Esophagus mucosa (tissue), 1 donor: ENCODE measurements around the gene NDRG3. TPM values are rescaled to one million over a fixed set of nuclear protein-coding genes. Genes with fewer than 3 reads are reported as not detected.
A peak's percentile ranks its signal among the peaks of the same experiment; 100 is the strongest.
"Not testable (repeated sequence)": the region's sequence is repeated elsewhere in the genome, so short reads cannot be mapped to it uniquely, and the experiment has no call there.

Experiments
- ATAC-seq: fragments of 200-7000 bp; cut with Tn5 transposase; one replicate; pipeline ENCODE4 v1.9.1; 2020
- total RNA-seq: library from RNA; stranded (reverse); gene quantifications from one replicate; pipeline ENCODE4 v1.2.4, GENCODE V29; 2023
- donor health status: DM: yes; HTN: yes; CAD: no.

NDRG3 gene
- total RNA-seq, 1 donor from 2014 or later = 15.3 TPM

- no peak for ATAC-seq
Observed at GRCh38 chr20:36642136-36642535, 103.8 kb downstream of the NDRG3 start.

DNA sequence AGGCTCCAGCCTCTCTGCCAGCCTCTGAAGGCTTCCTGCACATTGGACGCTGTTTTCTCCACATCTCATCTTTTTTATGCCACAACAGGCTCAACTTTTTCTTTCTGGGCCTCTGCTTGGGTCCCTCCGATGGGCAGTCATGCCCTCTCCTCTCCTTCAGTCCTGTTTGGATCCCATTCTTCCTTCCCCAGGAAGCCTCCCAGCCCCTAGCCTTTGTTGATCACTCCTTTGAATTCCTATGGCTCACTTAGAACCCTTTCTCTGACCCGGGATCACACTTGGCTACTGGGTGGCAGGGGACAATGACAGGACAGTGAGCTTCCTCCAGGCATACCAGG, 104.4 kb downstream of the NDRG3 start:
- no peak for ATAC-seq

DNA sequence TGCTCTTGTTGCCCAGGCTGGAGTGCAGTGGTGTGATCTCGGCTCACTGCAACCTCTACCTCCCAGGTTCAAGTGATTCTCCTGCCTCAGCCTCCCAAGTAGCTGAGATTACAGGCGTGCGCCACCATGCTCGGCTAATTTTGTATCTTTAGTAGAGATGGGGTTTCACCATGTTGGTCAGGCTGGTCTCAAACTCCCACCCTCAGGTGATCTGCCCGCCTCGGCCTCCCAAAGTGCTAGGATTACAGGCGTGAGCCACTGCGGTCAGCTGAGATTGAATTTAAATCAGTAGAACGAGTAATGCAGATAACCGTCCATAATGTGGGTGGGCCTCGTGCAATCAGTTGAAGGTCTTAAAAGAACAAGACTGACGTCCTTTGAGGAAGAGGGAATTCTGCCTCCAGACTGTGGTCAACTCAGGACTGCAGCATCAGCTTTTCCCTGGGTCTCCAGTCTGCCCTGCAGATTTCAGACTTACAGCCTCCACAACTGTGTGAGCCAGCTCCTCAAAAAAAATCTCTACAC, 107.0 kb downstream of the NDRG3 start:
- not testable (repeated sequence) for ATAC-seq

DNA sequence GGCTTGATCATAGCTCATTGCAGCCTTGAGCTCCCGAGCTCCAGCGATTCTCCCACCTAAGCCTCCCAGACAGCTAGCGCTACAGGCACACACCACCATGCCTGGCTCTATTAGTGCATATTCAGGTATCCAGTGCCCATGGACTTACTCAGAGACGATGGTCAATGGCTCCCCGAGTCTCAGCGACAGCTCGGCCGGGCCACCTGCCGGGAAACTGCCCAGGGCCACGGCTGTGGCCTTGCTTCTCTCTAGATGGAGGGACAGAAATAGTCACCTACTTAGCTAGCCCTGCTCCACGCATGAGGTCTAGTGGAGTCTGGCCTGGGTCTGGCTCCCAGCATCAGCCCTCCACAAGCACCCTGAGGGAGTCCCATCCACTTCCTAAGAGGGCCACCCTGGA, 111.5 kb downstream of the NDRG3 start:
- no peak for ATAC-seq

- ATAC-seq = no peak
Observed at GRCh38 chr20:36633285-36633772, 112.6 kb downstream of the NDRG3 start.

DNA sequence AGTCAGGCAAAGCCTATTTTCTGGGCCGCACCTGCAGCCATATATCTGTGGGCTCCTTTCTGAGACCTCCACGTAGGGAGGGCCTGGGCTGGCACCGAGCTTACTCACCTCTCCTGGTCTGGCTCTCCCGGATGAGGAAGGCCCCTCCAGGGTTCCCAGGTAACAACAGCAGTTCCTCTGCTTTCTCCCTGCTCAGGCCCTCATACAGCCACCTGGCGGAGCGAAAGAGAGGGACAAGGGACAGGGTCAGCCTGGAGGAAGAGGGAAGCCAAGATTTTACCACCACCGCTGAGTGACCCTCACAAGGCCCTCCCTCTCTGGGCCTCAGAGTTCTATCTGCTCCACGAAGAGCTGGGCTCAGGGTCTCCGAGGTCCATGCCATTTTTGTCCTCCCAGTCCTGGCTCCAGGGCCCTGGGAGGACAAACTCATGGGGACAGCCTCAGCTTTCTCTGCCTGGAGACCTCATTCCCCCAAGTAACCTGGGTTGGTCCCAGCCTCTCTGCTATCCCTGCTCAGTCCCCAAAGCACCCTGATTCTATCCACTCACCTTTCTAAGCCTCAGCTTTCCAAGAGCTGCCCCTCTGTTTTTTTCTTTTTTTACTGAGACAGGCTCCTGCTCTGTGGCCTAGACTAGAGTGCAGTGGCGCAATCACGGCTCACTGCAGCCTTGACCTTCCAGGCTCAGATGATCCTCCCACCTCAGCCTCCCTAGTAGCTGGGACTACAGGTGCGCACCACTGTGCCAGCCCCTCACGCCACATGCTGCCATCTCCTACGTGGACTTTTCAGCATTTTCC, 113.2 kb downstream of the NDRG3 start:
- no peak for ATAC-seq

DNA sequence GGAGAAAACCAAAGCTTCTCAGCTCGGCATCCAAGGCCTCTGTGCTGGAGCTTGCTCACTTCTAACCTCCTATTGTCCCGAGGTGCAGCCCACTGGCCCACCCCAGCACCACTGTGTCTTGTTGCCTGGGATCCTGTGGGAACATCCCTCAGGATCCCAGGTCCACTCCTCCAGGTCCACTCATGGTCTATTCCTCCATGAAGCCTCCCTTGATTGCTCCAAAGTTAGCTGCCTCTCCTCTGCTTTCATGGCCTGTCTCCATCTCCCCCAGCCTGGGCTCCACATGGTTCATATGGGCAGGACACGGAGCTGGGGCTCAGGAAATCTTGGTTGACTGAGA, 113.8 kb downstream of the NDRG3 start:
- no peak for ATAC-seq

DNA sequence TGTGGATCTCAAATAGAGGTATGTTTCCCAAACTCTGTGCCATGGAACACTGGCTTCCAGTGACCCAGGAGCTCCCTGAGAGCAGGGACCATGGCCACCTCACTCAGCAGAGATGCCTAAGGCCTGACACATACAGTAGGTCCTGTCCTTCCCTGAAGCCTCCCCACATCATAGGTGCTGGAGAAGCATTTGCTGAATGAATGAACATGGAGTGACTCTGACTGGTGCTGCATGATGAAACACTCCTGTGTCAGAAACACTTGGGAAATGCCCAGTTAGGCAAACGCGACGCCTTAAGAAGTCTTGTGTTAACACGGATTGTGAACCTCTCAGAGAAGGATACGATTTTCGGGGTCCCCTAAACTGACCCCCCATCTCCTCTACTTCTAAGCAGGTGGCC, 114.2 kb downstream of the NDRG3 start:
- ATAC-seq = no peak

DNA sequence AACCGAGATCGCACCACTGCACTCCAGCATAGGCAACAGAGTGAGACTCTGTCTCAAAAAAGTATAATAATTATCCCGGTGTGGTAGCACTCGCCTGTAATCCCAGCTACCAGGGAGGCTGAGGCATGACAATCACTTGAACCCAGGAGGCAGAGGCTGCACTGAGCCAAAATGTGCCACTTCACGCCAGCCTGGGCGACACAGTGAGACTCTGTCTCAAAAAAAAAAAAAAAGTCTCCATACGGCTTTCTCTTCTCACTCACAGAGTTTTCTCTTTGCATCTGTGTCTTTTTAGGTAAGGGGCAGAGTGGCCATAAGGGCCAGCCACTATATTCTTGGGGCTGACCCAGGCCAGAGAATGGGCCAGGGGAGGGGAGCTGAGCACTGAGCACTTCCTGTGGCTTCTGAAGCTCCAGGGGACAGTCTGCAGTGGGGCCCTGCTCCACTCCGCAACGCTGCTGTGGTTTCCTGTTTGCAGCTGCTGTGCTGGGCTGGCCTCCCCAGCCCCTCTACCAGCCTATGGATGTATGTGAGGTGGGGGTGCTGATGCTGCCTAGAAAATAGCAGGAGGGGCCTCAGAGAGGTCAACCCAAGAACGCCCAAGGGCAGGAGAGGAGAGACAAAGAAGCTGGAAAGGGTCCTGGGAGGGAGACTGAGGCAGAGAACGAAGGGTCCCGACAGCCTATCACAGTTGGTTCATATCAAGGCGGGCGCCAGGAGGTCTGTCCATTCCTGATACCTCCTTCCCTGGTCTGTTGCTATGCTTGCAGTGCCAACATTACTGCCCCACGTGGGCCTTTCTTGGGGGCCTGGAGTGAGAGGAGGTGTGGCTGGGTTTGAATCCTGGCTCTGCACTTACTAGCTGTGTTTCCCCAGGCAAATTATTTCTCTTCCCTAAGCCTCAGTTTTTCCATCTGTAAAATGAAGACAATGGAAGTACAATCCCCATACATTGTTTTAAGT, 115.9 kb downstream of the NDRG3 start:
- peak; percentile 18 for ATAC-seq

DNA sequence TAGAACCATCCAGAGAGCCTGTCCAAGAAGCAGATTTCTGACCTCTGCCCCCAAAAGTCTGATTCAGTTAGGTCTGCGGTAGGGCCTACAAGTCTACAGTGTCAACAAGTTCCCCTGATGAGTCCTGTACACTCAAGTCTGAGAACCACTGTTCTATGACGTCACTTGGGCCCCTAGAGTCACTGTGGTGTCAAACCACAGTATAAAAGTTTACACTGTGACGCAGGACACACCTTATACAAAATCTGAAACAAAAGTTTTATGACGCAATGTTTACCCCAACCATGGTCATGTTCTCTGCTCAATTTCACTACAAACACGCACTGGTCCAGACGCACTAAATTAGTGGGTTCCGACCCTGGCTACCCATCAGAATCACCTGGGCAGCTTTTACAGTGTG, 117.8 kb downstream of the NDRG3 start:
- no peak for ATAC-seq

GRCh38 chr20:36624944-36625324, 121.0 kb downstream of the NDRG3 start:
- ATAC-seq = no peak

DNA sequence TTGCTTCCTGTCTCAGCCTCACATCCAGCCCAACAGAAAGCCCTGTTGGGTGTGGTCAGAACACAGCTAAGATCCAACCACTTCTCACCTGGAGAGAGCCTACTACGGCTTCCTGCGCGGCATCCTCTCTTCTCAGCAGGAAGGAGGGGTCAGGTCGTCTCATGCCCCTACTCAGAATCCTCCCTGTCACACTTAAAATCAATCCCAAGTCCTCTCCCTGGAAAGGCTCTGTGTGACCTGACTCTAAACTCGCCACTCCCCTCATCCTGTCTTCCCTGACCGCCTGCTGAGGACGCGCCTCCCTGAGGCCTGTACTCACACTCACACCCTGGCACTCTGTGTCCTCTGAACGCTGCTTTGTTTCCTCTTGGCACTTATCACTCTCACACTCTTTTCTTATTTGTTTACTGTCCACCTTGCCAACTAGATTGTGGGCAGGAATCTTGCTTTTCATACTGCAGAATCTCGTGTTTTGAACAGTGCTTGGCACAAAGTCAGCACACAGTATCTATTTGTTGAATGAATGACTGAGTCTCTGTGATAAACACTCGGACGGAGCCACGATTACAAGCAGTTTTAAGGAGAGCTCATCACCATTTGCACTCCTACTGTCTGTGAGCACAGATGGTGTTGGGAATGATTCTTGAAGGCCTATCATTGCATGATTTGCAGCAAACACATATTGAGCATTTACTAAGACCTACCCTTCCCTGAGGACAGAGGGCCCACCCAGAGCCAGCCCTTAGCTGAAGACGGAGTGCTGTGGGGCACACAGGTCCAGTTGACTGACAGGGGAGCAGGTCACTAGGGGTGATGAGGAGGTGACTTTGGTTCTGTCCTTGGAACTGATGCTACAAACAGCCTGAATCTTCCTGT, 121.6 kb downstream of the NDRG3 start:
- ATAC-seq = peak; percentile 57

DNA sequence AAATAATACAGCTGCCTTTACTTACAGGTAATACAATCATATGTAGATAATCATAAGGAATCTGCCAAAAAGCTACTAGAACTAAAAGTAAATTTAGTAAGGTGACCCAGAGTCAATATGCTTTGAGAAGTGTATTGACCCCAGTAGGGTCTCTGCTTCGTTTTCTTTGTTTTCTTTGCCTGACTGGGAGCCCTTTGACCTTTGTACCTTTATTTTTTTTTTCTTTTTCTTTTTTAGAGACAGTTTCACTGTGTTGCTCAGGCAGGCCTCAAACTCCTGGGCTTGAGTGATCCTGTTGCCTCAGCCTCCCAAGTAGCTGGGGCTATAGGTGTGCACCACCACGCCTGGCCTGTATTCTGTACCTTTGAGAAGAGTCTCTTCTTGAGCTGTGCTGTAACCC, 122.4 kb downstream of the NDRG3 start:
- ATAC-seq = no peak

DNA sequence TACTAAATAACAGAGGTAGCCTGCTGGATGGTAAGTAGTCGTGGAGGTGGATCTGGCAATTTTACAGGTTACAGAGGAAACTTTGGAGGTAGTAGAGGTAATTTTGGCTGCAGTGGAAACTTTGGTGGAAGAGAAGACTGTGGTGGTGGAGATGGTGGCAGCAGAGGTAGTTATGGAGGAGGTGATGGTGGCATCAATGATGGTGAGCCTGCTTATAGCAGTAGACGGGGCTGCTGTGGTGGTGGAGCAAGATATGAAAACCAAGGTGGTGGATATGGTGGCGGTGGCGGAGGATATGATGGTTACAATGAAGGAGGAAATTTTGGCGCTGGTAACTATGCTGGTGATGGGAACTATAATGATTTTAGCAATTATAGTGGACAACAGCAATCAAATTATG, 125.0 kb downstream of the NDRG3 start:
- no peak for ATAC-seq

GRCh38 chr20:36614781-36615557, 130.9 kb downstream of the NDRG3 start:
- ATAC-seq = peak; percentile 5

DNA sequence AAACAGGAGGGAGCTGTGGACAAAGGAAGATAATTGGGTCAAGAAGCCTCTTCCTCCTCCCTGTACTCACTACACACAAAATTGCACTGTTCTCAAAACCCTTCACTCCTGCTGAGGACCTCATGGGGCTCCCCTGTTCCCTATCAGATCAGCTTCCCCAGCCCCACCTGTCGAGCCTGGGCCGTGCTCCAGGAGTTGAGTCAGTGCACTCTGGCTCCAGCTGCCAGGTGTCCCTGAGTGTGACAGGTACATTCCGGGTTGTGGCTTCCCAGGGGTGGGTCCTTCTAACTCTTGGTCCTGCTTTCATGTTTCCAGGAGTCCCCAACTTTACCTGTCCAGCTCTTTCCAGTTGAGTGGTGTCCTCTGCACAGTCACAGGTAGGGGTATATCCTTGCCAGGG, 131.9 kb downstream of the NDRG3 start:
- peak; percentile 67 for ATAC-seq

DNA sequence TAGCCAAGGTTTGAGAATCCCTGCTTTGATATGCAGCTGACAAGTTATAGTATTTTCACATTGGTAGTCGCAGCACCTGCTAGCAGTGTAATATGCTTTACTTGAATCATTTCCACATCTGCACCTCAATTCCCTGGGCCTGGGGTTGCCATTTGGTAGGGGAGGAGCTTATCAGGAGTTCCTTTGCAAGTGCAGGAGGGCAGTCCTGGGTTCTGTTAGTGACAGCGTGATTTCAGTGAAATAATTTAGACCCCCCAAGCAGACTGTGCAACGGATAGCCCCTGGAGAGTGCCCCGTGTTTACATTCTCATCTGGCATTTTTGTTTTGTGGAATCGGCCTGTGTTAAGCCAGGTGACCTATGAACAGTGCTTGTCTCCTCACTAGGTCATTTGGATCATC, 134.3 kb downstream of the NDRG3 start:
- ATAC-seq = no peak

- ATAC-seq = not testable (repeated sequence)
Observed at GRCh38 chr20:36608388-36608728, 137.5 kb downstream of the NDRG3 start.

GRCh38 chr20:36607586-36608387, 138.1 kb downstream of the NDRG3 start:
- peak; percentile 69 for ATAC-seq

DNA sequence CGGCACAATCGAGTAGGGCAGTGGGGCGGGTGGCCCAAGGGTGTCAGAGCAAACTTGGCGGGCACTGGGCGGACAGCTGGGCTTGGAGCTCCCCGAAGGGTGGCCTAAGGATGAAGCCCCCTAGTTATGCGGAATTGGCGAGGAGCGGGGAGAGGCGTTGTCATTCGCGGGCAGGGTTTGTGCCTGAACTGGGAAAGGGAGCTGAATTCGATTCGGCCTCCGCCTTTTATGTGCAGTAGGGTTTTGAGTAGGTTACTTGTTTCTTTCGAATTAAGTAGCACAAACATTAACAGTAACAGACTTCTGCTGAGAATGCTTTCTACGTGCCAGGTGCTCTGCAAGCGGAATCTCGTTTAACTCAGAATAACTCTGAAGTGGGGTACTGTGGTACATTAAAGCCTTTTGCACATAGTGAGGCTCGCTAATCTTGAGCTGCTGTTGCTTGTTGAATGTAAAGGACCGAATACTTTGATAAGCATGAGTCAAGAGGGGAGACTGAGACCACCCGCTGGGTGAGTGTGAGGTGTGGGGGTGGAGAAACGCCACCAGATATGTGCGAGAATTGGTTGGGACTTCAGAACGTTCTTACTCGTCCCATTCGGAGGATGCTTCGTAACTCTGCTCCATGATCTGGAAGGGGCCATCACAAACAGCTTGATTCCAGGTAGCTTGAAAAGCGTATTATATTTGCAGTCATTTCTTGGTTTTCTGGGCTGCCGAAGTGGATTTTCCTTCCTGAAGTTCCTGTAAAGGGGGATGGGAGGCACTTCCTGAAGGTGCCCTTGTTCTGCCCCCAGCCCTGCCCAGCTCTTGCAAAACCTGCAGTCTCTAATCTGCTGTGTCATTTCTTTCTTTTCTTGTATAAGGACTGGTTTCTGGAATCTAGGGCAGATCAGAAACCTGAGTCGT, 139.5 kb downstream of the NDRG3 start:
- peak; percentile 49 for ATAC-seq
